HG02678 (cell line): ENCODE data around the gene IQSEC1.

Experiments used
- ATAC-seq: cut with Tn5 transposase; IDR thresholded peaks from one replicate; pipeline ENCODE4 v1.9.1; 2021; ENCODE audit warnings: mild to moderate bottlenecking, moderate library complexity; ENCODE audit not compliant: unreplicated experiment

IQSEC1 gene

DNA sequence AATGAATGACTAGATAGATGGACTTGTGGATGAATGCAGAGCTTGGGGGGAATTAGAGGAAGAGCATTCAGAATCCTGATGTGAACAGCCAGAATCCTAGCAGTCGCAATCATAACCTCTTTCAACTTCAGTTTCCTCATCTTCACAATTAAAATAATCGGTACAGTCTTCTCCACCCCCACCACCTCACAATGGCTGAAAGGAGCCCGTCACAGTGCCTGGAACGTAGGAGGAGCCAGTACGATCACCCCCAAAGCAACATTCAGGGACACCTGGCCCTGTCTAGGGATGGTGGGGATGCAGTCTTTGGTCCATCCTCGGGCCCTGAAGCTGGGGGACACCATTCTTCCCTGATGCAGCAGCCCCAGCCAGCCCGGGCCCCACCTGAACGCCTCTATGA lies 151.5 kb downstream of the IQSEC1 start:
- ATAC-seq, result no peak

GRCh38 chr3:12920967-12921366 lies 152.3 kb downstream of the IQSEC1 start:
- ATAC-seq, result no peak

GRCh38 chr3:12919205-12919604 lies 154.0 kb downstream of the IQSEC1 start:
- no peak for ATAC-seq

- no peak for ATAC-seq
These were observed 155.0 kb downstream of the IQSEC1 start for GRCh38 chr3:12918231-12918630.

DNA sequence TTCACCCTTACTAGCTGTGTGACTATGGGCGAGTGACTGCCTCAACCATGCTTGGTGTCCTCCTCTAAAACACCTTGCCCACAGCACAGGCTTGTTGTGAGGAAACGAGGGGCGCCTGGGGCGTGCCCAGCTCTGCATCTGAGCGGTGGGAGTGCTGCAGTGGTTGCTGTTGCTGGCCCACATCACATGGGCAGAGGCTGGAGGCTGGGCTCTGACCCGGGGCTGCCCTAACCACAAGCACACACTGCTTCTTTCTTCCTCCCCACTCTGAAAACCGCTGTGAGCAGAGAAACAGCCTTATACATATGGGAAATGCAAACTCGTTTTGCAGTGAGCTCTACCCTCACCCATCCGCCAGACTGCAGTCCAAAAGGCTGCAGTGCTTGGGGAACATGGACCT lies 157.1 kb downstream of the IQSEC1 start:
- ATAC-seq, result peak; percentile 80

DNA sequence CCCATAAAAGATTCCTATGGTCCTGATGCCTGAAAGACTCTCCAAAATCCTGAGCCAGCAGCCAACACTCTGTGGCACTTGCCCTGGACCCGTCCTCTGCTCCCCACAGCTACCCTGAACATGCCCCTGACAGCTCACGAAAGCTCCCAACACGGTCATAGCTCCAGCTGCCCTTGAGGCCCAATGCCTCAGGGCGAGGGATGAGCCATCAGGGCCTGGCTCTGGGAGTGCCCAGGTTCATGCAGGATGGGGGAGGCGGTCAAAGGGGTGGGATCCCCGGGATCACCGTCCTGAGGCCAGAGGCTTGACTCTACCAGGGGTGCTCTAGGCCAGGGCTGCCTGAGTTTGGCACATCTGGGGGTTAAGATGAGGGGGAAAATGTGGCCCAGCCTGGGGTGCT lies 159.1 kb downstream of the IQSEC1 start:
- ATAC-seq, result no peak

DNA sequence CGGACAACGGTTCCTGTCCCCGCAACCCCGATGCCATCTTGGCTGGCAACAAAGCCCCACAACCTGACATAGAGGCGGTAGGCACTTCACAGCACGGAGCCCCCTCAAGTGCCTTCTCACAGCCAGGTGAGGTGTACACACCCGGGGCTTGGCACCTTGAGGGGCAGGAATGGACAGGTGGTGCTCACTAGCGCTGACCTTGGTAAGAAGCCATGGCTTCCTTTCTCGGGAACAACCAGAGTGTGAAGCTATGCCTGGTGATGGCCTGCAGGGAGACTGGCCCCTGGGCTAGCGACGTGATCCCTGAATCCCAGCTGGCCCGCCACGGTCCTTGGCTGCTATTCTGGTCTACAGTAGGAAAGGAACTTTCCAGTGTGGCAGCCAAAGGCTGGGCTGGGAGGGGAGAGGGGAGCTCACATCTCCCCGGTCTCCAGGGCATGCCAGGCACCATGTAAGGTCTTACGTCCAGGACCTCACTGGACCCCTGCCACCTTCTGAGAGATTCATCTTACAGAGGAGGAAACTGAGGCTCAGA lies 161.3 kb downstream of the IQSEC1 start:
- ATAC-seq, result no peak

- ATAC-seq, result no peak
These were observed 162.7 kb downstream of the IQSEC1 start for GRCh38 chr3:12910356-12911099.

GRCh38 chr3:12909710-12910109 lies 163.5 kb downstream of the IQSEC1 start:
- ATAC-seq, result no peak

- ATAC-seq, result no peak
These were observed 164.4 kb downstream of the IQSEC1 start for GRCh38 chr3:12908859-12909258.

DNA sequence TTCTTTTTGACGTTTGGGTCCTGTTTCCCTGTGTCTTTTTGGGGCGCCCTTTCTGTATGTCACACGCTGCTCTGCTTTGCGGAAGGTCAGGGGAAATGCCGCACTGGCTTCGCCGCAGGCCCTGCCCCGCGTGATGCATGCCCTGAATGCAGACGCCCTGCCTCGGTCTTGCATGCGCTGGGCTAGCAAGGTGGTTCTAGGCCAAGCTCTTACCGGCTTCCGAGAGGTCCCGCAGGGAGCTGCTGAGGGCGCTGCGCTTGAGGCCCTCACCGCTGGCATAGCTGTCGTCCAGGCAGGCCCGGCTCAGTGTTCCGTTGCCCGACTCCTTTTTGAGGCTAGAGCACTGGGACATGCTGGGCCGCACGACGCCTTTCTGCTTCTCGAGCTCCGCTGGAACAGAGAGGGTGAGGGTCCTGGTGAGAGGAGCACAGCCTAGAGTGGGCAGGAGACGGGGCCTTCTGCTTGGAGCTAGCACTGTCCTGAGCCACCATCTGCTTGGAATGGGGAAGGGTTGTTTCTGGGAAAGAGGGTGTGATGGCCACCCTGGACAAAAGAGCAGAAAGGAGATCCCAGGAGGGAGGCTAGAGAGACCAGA lies 165.0 kb downstream of the IQSEC1 start:
- no peak for ATAC-seq

DNA sequence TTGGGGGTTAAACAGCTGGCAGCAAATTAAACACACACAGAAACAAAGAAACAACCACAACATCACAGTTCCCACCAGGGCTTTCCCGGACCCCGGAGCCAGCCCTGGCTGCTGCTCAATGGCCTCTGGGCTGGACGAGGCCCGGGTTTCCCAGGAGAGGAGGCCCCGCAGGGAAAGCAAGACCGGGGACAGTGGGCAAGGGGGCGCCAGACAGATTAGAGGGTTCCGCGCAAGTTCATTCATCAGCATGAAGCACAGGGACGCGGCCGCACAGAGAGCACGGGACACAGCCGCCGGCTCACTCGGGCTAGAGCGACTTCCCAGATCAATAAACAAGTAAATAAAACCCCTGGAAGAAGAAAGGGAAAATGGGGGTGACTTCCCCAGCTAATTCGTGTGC lies 165.5 kb downstream of the IQSEC1 start:
- no peak for ATAC-seq

GRCh38 chr3:12907296-12907695 lies 165.9 kb downstream of the IQSEC1 start:
- no peak for ATAC-seq

DNA sequence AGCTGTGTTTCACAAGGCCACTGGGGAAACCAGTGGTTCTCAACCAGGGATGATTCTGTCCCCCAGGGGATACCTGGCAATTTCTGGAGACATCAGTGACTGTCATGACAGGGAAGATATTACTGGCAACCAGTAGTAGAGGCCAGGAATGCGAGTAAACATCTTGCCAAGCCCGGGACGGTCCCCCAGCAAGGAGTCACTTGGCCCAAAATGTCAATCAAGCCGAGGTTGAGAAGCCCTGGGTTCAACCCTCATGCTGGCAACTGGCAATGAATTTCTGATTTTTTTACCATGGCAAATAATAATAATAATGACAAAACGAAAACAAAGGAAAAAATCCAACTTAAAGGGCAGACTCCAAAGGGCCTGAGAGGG lies 166.3 kb downstream of the IQSEC1 start:
- no peak for ATAC-seq

DNA sequence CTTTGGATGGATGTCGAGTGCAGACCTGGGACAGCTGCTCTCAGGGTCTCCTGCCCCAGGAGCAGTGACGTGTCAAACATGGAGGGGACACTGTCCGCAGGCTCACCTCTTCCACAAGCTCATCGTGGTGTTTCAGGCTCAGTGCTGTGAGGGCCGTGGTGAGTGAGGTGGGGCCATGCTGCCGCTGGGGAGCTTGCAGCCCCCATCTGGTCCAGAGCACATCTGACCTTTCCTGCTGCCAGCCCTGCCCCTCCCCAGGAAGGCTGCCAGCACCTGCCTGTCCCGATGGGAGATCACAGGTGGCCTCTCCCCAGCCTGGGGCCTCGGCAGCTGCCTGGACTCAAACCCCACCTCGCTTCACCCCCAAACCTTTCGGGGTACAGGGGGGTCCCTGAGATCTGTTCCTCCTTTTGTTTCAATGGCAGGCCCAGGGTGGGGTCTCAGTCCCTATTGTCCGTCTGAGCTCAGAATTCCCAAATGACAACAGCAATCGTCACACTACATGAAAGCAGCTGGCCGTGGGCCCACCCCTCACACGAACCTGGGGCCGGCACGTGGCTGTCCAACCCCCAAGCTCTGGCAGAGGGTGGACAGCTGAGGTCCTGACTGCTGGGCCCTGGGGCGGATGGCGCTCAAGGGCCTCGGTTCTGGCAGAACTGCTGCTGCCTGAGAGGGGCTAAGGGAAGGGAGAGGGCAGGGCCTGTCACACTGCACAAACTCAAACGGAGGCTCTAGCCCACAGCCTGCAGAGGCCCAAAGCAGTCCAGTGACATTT lies 166.9 kb downstream of the IQSEC1 start:
- ATAC-seq, result no peak

DNA sequence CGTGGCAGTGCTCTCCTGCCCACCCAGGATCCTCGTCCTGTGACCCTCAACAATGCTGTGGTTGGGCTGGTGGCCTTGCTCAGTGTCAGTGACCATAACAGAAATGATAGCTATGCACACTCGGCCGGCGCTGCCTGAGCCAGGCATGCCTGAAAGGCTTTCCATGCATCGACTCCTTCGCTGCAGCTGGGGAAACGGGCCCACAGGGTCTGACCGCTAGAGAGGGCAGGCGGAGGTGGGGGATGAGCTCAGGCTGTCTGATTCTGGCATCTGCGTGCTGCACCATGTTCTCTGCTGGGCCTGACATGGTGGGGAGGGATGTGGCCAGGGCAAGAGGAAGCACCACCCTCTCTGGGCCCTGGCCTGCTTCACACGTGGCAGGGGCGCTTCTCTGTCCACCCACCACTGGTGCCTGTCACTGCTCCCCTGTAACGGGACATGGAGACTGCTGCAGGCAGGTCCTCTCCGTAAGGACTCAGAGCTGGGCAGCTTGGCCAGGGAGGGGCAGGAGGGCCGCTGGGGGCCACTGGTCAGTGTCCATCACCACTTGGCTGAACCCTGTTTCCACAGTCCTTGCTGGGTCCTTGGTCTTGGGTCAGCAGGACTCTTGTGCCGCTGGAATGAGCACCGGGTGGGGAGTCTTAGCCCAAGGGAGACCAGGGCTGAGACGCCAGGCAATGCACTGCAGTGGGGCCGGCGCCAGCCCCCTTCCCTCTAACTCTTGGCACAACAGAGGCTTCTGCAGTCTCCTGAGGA lies 167.7 kb downstream of the IQSEC1 start:
- no peak for ATAC-seq

DNA sequence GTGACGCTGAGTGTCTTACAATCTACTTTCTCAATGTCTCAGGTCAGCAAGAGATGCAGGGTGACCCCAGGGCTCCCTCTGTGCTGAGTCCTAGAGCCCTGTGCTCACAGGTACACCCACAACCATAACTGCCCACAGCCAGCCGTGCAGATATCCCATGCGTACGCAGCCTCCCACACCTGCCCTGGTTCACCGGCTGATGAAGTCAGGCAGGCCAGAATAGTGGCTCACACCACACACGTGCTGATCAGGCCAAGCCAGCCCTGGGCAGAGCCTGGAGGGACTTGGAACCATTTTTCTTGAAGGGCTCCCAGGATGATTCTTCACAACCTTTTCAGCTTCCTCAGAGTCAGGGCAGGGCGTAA lies 168.3 kb downstream of the IQSEC1 start:
- no peak for ATAC-seq

GRCh38 chr3:12903881-12904280 lies 169.3 kb downstream of the IQSEC1 start:
- no peak for ATAC-seq

DNA sequence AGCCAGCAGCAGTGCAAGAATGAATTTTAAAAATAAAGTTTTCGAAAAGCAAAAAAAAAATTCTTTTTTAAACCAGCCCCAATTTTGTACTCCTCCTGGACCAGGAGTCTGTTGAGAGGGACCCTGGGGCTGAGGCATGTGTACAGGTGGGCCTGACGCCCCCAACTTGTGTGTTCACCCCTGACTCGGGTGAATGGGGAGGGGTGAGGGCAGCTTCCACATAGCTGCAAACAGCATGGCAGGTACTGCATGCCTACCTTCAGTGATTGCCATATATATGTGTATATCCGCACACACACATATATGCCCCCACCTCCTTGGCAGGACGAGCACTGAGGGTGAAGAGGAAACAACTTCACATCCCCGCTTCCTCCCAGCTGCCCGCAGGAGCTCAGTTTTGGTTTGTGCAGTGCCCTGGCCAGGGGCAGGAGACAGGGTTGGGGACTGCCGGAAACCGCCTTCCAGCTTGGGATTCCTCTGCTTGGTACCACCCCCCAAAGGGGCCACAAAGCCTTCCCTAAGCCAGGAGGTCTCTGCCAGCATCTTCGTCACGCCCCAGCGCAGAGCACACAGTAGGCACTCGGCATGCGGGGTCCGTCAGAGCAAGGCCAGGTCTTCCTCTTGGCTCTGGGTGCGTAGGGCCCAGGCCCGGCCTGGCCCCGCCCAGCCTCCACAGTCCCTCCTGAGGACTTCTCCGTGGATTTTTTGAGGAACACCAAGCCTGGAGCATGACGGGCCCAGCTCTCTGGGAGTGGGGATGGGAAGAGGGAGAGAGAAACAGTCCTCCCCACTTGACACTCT lies 170.0 kb downstream of the IQSEC1 start:
- ATAC-seq, result no peak
